ENCODE measurements around the gene KIF1B. TPM values are rescaled to one million over a fixed set of nuclear protein-coding genes. Genes with fewer than 3 reads are reported as not detected.

Gene KIF1B
- total and polyA plus RNA-seq, 9 of the 15 experiments (the other 6 are each of a cell fraction or from before 2014, with no cell fraction given), result 2.8 to 19.8 (median 11.9) TPM

DNA sequence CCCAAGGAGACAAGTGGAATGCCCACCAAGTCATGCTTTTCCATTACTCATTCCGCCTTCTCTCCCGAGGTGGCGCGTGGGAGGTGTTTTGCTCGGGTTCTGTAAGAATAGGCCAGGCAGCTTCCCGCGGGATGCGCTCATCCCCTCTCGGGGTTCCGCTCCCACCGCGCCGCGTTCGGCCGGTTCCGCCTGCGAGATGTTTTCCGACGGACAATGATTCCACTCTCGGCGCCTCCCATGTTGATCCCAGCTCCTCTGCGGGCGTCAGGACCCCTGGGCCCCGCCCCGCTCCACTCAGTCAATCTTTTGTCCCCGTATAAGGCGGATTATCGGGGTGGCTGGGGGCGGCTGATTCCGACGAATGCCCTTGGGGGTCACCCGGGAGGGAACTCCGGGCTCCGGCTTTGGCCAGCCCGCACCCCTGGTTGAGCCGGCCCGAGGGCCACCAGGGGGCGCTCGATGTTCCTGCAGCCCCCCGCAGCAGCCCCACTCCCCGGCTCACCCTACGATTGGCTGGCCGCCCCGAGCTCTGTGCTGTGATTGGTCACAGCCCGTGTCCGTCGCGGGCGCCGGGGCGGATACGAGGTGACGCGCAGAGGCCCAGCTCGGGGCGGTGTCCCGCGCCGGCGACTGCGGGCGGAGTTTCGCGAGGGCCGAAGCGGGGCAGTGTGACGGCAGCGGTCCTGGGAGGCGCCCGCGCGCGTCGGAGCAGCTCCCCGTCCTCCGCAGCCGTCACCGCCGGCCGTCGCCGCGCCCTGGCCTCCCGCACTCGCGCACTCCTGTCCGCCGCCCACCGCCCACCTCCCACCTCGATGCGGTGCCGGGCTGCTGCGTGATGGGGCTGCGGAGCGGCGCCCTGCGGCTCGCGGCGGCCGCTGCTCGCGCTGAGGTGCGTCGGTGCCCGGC, at the start of gene KIF1B (continued):
- TF ChIP-seq, protein P1, sequence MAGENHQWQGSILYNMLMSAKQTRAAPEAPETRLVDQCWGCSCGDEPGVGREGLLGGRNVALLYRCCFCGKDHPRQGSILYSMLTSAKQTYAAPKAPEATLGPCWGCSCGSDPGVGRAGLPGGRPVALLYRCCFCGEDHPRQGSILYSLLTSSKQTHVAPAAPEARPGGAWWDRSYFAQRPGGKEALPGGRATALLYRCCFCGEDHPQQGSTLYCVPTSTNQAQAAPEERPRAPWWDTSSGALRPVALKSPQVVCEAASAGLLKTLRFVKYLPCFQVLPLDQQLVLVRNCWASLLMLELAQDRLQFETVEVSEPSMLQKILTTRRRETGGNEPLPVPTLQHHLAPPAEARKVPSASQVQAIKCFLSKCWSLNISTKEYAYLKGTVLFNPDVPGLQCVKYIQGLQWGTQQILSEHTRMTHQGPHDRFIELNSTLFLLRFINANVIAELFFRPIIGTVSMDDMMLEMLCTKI (IDR thresholded peaks at IDR 0.05; ENCODE audit: partially characterized antibody), result no peak
- no peak for TF ChIP-seq ARHGAP35 (IDR thresholded peaks at IDR 0.05; ENCODE audit: partially characterized antibody)
- TF ChIP-seq PPARD (CRISPR knock-in tag; IDR thresholded peaks at IDR 0.05), result no peak
- TF ChIP-seq CLOCK (CRISPR knock-in tag; IDR thresholded peaks at IDR 0.05; ENCODE audit: borderline replicate concordance), result no peak
- TF ChIP-seq SP1 (CRISPR knock-in tag; IDR thresholded peaks at IDR 0.05), result peak; percentile 85; the same call in 1 of the 2 replicates
- no peak for TF ChIP-seq ZNF79 (CRISPR knock-in tag; IDR thresholded peaks at IDR 0.05; ENCODE audit: low read depth)
- TF ChIP-seq SNRNP70 (optimal IDR thresholded peaks at IDR 0.05; ENCODE audit: low read depth, low read length), result no peak
- TF ChIP-seq GTF2F1 (IDR thresholded peaks at IDR 0.05; ENCODE audit: low read depth, low read length), result no peak
- TF ChIP-seq EGR1 (conservative IDR thresholded peaks at IDR 0.05), result peak; percentile 57
- no peak for TF ChIP-seq HOXB6 (CRISPR knock-in tag; IDR thresholded peaks at IDR 0.05; ENCODE audit: borderline replicate concordance)
- no peak for TF ChIP-seq HMG20B (CRISPR knock-in tag; IDR thresholded peaks at IDR 0.05)
- TF ChIP-seq GABPB1 (CRISPR knock-in tag; IDR thresholded peaks at IDR 0.05), result peak; percentile 85
- no peak for TF ChIP-seq ZNF134 (CRISPR knock-in tag; conservative IDR thresholded peaks at IDR 0.05)
- no peak for TF ChIP-seq DNMT1 (IDR thresholded peaks at IDR 0.05)
- TF ChIP-seq NUFIP1 (IDR thresholded peaks at IDR 0.05; ENCODE audit: partially characterized antibody), result no peak
- TF ChIP-seq ZNF586 (CRISPR knock-in tag; conservative IDR thresholded peaks at IDR 0.05), result no peak
- no peak for TF ChIP-seq HSF4 (CRISPR knock-in tag; IDR thresholded peaks at IDR 0.05; ENCODE audit: borderline replicate concordance)
- TF ChIP-seq ZNF175 (CRISPR knock-in tag; IDR thresholded peaks at IDR 0.05; ENCODE audit: low read depth), result no peak
- TF ChIP-seq CREB3L1 (IDR thresholded peaks at IDR 0.05; ENCODE audit: borderline replicate concordance, low read depth), result 0 out of 2 replicates have a peak, but pooled peaks have one; percentile 42
- TF ChIP-seq MAFK (IDR thresholded peaks at IDR 0.05; ENCODE audit: low read length), result no peak; the same call in 1 of the 2 replicates
